Suprapubic skin (tissue), 4 donors: ENCODE results near the gene MTMR12. TPM values are rescaled to one million over a fixed set of nuclear protein-coding genes. Genes with fewer than 3 reads are reported as not detected.

Experiments used
- DNase-seq, 2 donors: peaks; one replicate each; pipeline ENCODE4 v3.0.0-alpha.2; 2019; ENCODE audit warnings: low spot score in 2 of 2
- H3K27ac ChIP-seq: fragments of 200-600 bp; sonication (generic); one replicate; pipeline ENCODE4 v1.5.1; 2019
- H3K27me3 ChIP-seq: fragments of 200-600 bp; sonication (generic); one replicate; pipeline ENCODE4 v1.5.1; 2019
- H3K36me3 ChIP-seq: fragments of 200-600 bp; sonication (generic); one replicate; pipeline ENCODE4 v1.5.1; 2019
- H3K4me1 ChIP-seq: fragments of 200-600 bp; sonication (generic); one replicate; pipeline ENCODE4 v1.5.1; 2019
- H3K4me3 ChIP-seq: fragments of 200-600 bp; sonication (generic); one replicate; pipeline ENCODE4 v1.5.1; 2019; ENCODE audit warnings: mild to moderate bottlenecking
- H3K9me3 ChIP-seq: fragments of 200-600 bp; sonication (generic); one replicate; pipeline ENCODE4 v1.5.1; 2019
- EP300 ChIP-seq: sonication (generic); formaldehyde crosslinking; IDR thresholded peaks from one replicate; pipeline ENCODE4 v1.6.1; 2017; ENCODE audit warnings: antibody characterized with exemption
- POLR2A ChIP-seq, 2 donors: fragments of 450-650 bp; IDR thresholded peaks; one replicate each; pipeline ENCODE4 v1.6.1; 2017; ENCODE audit warnings: antibody characterized with exemption in 2 of 2, mild to moderate bottlenecking in 2 of 2, moderate library complexity in 2 of 2
- POLR2AphosphoS5 ChIP-seq, 3 donors: sonication (generic); formaldehyde crosslinking; IDR thresholded peaks; one replicate each; pipeline ENCODE4 v1.6.1; 2017; ENCODE audit warnings: antibody characterized with exemption in 3 of 3
- WGBS: methylation state at CpG from one replicate; pipeline ENCODE4 v1.1.5; 2018; 5-methylcytosine and 5-hydroxymethylcytosine counted together
- total RNA-seq, 4 donors: library from RNA; depleted of rRNA; stranded (reverse); fragments of >200 nt; gene quantifications; one replicate each; pipeline ENCODE4 v1.1.0, GENCODE V29; 2016
- TF ChIP-seq, protein P1 (sequence below), 2 donors: fragments of 200-600 bp in 1 of 2; fragments of 450-650 bp in 1 of 2; sonication (generic) in 1 of 2; IDR thresholded peaks; one replicate each; pipeline ENCODE4 v1.5.1; 2016 to 2019; ENCODE audit warnings: antibody characterized with exemption in 2 of 2, mild to moderate bottlenecking in 1 of 2, moderate library complexity in 1 of 2

MTMR12 gene
- total RNA-seq, 4 donors from 2014 or later = 28.1 to 43.6 (median 40.6) TPM

DNA sequence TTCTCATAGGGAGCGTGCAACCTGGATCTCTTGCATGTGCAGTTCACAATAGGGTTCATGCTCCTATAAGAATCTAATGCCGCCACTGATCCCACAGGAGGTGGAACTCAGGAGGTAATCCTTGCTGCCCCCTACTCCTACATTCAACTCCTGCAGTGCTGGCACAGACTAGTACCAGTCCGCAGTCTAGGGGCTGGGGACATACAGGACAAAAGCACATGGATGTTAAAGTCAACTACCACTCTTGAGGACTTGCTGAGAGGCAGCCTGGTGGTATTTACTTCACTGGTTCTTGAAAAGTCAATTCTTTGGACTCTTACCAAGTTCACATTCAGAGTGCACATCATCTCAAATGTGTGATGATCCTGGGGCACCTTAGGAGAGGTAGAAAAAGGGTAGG, 33.0 kb downstream of the MTMR12 start:
- 90% methylated on average over 3 of the region's 3 CpGs for WGBS
- Histone ChIP-seq H3K9me3 (no peaks in the 10 kb centered on the region), H3K36me3 (peaks cover 4% of the 10 kb centered on the region), H3K4me3 (no peak overlapping the region), H3K4me1 (peaks cover 9% of the 10 kb centered on the region), H3K27me3 (no peaks in the 10 kb centered on the region), H3K27ac (no peak overlapping the region)
- TF ChIP-seq, protein P1, sequence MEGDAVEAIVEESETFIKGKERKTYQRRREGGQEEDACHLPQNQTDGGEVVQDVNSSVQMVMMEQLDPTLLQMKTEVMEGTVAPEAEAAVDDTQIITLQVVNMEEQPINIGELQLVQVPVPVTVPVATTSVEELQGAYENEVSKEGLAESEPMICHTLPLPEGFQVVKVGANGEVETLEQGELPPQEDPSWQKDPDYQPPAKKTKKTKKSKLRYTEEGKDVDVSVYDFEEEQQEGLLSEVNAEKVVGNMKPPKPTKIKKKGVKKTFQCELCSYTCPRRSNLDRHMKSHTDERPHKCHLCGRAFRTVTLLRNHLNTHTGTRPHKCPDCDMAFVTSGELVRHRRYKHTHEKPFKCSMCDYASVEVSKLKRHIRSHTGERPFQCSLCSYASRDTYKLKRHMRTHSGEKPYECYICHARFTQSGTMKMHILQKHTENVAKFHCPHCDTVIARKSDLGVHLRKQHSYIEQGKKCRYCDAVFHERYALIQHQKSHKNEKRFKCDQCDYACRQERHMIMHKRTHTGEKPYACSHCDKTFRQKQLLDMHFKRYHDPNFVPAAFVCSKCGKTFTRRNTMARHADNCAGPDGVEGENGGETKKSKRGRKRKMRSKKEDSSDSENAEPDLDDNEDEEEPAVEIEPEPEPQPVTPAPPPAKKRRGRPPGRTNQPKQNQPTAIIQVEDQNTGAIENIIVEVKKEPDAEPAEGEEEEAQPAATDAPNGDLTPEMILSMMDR (IDR thresholded peaks at IDR 0.05) = no peak
- TF ChIP-seq POLR2AphosphoS5 (IDR thresholded peaks at IDR 0.05) = no peak
- no peak for TF ChIP-seq EP300
- TF ChIP-seq POLR2A (IDR thresholded peaks at IDR 0.05) = no peak
- no peak for DNase-seq

DNA sequence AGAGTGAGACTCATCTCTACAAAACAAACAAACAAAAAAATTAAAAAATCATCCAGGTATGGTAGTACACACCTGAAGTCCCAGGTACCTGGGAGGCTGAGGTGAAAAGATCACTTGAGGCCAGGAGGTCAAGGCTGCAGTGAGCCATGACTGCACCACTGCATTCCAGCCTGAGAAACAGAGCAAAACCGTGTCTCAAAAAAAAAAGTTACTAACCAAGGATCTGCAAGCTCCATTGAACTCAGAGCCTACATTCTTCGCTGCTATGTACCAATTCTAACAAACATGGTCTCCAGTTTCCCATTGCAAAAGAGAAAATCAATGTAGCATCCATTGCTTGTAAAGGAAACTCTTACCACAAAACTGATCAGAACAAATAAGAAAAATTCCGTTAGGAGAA, 33.5 kb downstream of the MTMR12 start:
- H3K4me1 ChIP-seq = peaks cover 7% of the 10 kb centered on the region
- DNase-seq = no peak
- TF ChIP-seq, protein P1 (IDR thresholded peaks at IDR 0.05) = no peak
- TF ChIP-seq EP300 (no peak), POLR2A (IDR thresholded peaks at IDR 0.05) (no peak), POLR2AphosphoS5 (IDR thresholded peaks at IDR 0.05) (no peak)
- no peak overlapping the region for H3K27ac ChIP-seq
- H3K36me3 ChIP-seq = peaks cover 9% of the 10 kb centered on the region
- H3K27me3 ChIP-seq = no peaks in the 10 kb centered on the region
- no peak overlapping the region for H3K4me3 ChIP-seq
- H3K9me3 ChIP-seq = no peaks in the 10 kb centered on the region
- WGBS = 86% methylated on average over 3 of the region's 3 CpGs

DNA sequence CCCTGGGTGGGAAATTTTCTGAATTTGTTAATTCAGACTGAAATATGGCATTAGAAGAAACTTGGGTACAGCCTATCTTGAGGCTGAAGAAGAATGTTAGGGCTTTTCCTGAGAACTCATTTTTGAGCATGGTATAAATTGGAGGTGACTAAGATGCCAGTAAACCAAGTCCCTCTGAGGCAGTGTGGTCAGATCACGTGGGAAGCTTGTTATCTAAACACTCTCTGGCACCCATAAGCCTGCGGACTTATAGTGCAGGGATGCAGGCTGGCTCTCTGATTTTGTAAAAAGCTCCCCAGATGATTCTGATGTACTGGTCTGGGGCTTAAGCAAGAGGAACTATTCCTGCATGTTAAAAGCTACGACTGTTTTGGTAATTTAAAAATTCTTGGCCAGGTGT, 34.3 kb downstream of the MTMR12 start:
- Histone ChIP-seq H3K4me1 (peaks cover 6% of the 10 kb centered on the region), H3K27ac (no peak overlapping the region), H3K9me3 (no peaks in the 10 kb centered on the region), H3K4me3 (no peak overlapping the region), H3K36me3 (peaks cover 17% of the 10 kb centered on the region), H3K27me3 (no peaks in the 10 kb centered on the region)
- TF ChIP-seq, protein P1 (IDR thresholded peaks at IDR 0.05) = no peak
- no peak for TF ChIP-seq EP300
- no peak for TF ChIP-seq POLR2AphosphoS5 (IDR thresholded peaks at IDR 0.05)
- TF ChIP-seq POLR2A (IDR thresholded peaks at IDR 0.05) = no peak
- DNase-seq = no peak
- 79% methylated on average over 3 of the region's 3 CpGs for WGBS

DNA sequence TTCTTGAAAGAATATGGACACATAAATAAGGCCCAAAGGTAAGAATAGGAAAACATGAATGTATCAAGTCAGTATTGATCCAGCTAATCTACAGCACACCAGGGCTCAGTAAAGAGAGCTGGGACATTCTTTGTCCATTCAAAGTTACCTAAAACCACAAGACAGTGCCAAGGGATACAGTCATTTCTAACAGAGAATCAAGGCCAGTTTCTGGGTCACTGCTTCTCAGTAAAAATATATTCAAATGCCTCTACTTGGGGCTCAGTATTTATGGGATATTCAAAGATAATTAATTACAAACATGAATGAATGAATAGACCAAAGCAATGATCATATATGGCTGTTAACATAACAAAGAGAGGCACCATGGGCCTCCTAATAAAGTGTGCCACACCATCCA, 34.9 kb downstream of the MTMR12 start:
- H3K4me3 ChIP-seq = no peak overlapping the region
- peaks cover 23% of the 10 kb centered on the region for H3K36me3 ChIP-seq
- H3K27me3 ChIP-seq = no peaks in the 10 kb centered on the region
- TF ChIP-seq, protein P1 (IDR thresholded peaks at IDR 0.05) = no peak
- TF ChIP-seq EP300 (no peak), POLR2AphosphoS5 (IDR thresholded peaks at IDR 0.05) (no peak)
- no peak overlapping the region for H3K27ac ChIP-seq
- DNase-seq = no peak
- peaks cover 6% of the 10 kb centered on the region for H3K4me1 ChIP-seq
- H3K9me3 ChIP-seq = no peaks in the 10 kb centered on the region

DNA sequence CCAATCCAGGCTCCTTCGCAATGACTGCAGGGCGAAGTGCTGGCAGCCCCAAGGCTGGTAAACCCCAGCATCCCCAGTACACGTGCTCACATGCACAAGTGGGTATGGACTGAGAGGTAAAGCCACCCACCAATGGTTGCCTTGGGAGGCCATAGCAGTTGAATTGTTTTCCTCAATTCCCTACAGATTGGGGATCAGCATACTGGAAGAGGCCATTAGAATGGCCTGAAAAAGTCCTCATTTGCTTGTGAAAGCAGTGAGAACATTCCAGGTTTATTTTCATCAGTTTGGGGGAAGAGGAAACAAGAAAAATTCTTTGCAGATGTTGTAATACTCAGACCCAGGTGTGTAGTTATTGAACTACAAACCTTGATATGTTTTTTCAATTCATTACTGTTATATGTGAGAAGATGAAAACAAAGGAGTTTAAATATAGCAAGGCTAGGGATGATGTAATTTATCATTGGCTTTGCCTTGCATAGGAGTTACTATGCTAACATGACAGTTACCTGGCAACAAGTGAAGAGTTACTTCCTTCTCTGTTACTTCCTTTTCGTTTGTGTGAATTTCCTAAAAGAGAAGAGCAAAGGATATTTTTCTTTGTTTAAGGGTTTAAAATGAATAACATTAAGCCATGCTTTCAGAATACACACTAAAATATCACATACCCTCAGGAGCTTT, 36.4 kb downstream of the MTMR12 start:
- Histone ChIP-seq H3K9me3 (no peaks in the 10 kb centered on the region), H3K4me1 (peaks cover 6% of the 10 kb centered on the region), H3K4me3 (no peak overlapping the region), H3K27me3 (no peaks in the 10 kb centered on the region), H3K27ac (no peak overlapping the region), H3K36me3 (peaks cover 32% of the 10 kb centered on the region)
- no peak for DNase-seq
- TF ChIP-seq POLR2AphosphoS5 (IDR thresholded peaks at IDR 0.05) = no peak
- TF ChIP-seq EP300 = no peak
- TF ChIP-seq POLR2A (IDR thresholded peaks at IDR 0.05) = no peak
- TF ChIP-seq, protein P1 (IDR thresholded peaks at IDR 0.05) = no peak
- 72% methylated on average over 4 of the region's 4 CpGs for WGBS
